Liver (tissue), 9 donors: ENCODE data around the gene MTOR. TPM values are rescaled to one million over a fixed set of nuclear protein-coding genes. Genes with fewer than 3 reads are reported as not detected.

ENCODE experiments used
- DNase-seq: peaks from one replicate; pipeline ENCODE4 v3.0.0-alpha.2; 2017; ENCODE audit warnings: low spot score
- H3K27ac ChIP-seq, 2 donors: one replicate each; pipeline ENCODE4 v1.7.0; 2013; ENCODE audit warnings: inconsistent platforms in 2 of 2, low read length in 2 of 2, control low read depth in 1 of 2, low read depth in 1 of 2, mild to moderate bottlenecking in 1 of 2
- H3K27me3 ChIP-seq, 4 donors: one replicate each; pipeline versions ENCODE4 v1.6.1 to v1.7.0; 2013; ENCODE audit warnings: low read length in 3 of 4, inconsistent platforms in 1 of 4, mild to moderate bottlenecking in 1 of 4, moderate library complexity in 1 of 4; ENCODE audit not compliant: control insufficient read depth in 4 of 4, insufficient read depth in 4 of 4
- H3K36me3 ChIP-seq, 4 donors: one replicate each; pipeline versions ENCODE4 v1.6.1 to v1.7.0; 2013; ENCODE audit warnings: low read length in 3 of 4, mild to moderate bottlenecking in 3 of 4, low read depth in 1 of 4, moderate library complexity in 1 of 4; ENCODE audit not compliant: control insufficient read depth in 4 of 4, insufficient read depth in 3 of 4
- H3K4me1 ChIP-seq, 4 donors: one replicate each; pipeline versions ENCODE4 v1.6.1 to v1.7.0; 2013; ENCODE audit warnings: low read length in 3 of 4, mild to moderate bottlenecking in 3 of 4, moderate library complexity in 1 of 4; ENCODE audit not compliant: control insufficient read depth in 4 of 4, insufficient read depth in 4 of 4
- H3K4me3 ChIP-seq, 3 donors: one replicate each; pipeline versions ENCODE4 v1.6.1 to v1.7.0; 2013; ENCODE audit warnings: low read length in 3 of 3, control low read depth in 1 of 3, low read depth in 1 of 3, mild to moderate bottlenecking in 1 of 3
- H3K9ac ChIP-seq, 2 donors: one replicate each; pipeline ENCODE4 v1.7.0; 2013; ENCODE audit warnings: low read length in 2 of 2, mild to moderate bottlenecking in 2 of 2, moderate library complexity in 2 of 2, control low read depth in 1 of 2, low read depth in 1 of 2
- H3K9me3 ChIP-seq, 4 donors: one replicate each; pipeline versions ENCODE4 v1.6.1 to v1.7.0; 2013; ENCODE audit warnings: low read length in 3 of 4; ENCODE audit not compliant: control insufficient read depth in 4 of 4
- EGR1 ChIP-seq, 2 donors: IDR thresholded peaks; 2 replicates each; pipeline ENCODE4 v1.6.1; 2016 to 2018; ENCODE audit warnings: antibody characterized with exemption in 2 of 2, low read depth in 2 of 2
- FOXA1 ChIP-seq: IDR thresholded peaks from 2 replicates; pipeline ENCODE4 v1.6.1; 2016; ENCODE audit warnings: antibody characterized with exemption
- FOXA2 ChIP-seq: IDR thresholded peaks from 2 replicates; pipeline ENCODE4 v1.6.1; 2016; ENCODE audit warnings: antibody characterized with exemption
- HNF4A ChIP-seq, 2 donors: conservative IDR thresholded peaks; 2 replicates each; pipeline ENCODE4 v1.6.1; 2016; ENCODE audit warnings: antibody characterized with exemption in 2 of 2, mild to moderate bottlenecking in 2 of 2
- JUND ChIP-seq, 2 donors: IDR thresholded peaks; 2 replicates each; pipeline ENCODE4 v1.6.1; 2016; ENCODE audit warnings: antibody characterized with exemption in 2 of 2
- NR2F2 ChIP-seq: IDR thresholded peaks from 2 replicates; pipeline ENCODE4 v1.6.1; 2016; ENCODE audit warnings: antibody characterized with exemption
- RAD21 ChIP-seq, 2 donors: IDR thresholded peaks; 2 replicates each; pipeline ENCODE4 v1.6.1; 2016; ENCODE audit warnings: antibody characterized with exemption in 2 of 2, mild to moderate bottlenecking in 2 of 2
- RXRA ChIP-seq, 2 donors: IDR thresholded peaks; 2 replicates each; pipeline ENCODE4 v1.6.1; 2017 to 2018; ENCODE audit warnings: antibody characterized with exemption in 2 of 2, mild to moderate bottlenecking in 1 of 2
- SP1 ChIP-seq: IDR thresholded peaks from 2 replicates; pipeline ENCODE4 v1.6.1; 2018; ENCODE audit warnings: antibody characterized with exemption, mild to moderate bottlenecking
- TAF1 ChIP-seq: conservative IDR thresholded peaks from 2 replicates; pipeline ENCODE4 v1.6.1; 2016; ENCODE audit warnings: antibody characterized with exemption, mild to moderate bottlenecking
- YY1 ChIP-seq: IDR thresholded peaks from 2 replicates; pipeline ENCODE4 v1.6.1; 2016; ENCODE audit warnings: antibody characterized with exemption, mild to moderate bottlenecking
- WGBS: extraction: QIAGEN DNeasy Blood & Tissue Kit; methylation state at CpG from one replicate; pipeline ENCODE4 v1.1.7; 2013; 5-methylcytosine and 5-hydroxymethylcytosine counted together
- polyA plus RNA-seq, 2 donors: library from polyadenylated mRNA; stranded (reverse) in 1 of 2; unstranded in 1 of 2; fragments of 200-250 nt in 1 of 2; fragments of >200 nt in 1 of 2; fragmentation: Nextera tagmentation in 1 of 2; extraction: Ambion mirVana in 1 of 2; gene quantifications; one replicate each; pipeline versions ENCODE4 v1.2.1 to v1.2.3, GENCODE V29; 2013 to 2015
- total RNA-seq, 2 donors: library from RNA; depleted of rRNA; stranded (reverse); fragments of >200 nt; gene quantifications; one replicate each; pipeline ENCODE4 v1.2.3, GENCODE V29; 2014
- TF ChIP-seq, protein P1 (sequence below): fragments of 150-350 bp; IDR thresholded peaks from 2 replicates; pipeline ENCODE4 v1.5.1; 2017; ENCODE audit warnings: improper control_type of control experiment, low read depth, low read length; ENCODE audit not compliant: missing input control
- TF ChIP-seq, protein P2 (sequence below): IDR thresholded peaks from 2 replicates; pipeline ENCODE4 v1.6.1; 2016; ENCODE audit warnings: antibody characterized with exemption
- TF ChIP-seq, protein P3 (sequence below): IDR thresholded peaks from 2 replicates; pipeline ENCODE4 v1.6.1; 2016; ENCODE audit warnings: antibody characterized with exemption, mild to moderate bottlenecking
- TF ChIP-seq, protein P4 (sequence below): IDR thresholded peaks from 2 replicates; pipeline ENCODE4 v1.6.1; 2016; ENCODE audit warnings: antibody characterized with exemption
- donor health status: healthy.
- donor health status: healthy.
- donor health status: healthy.
- donor health status: healthy.
- donor health status: healthy.

Gene MTOR
- total and polyA plus RNA-seq, 4 donors = 11.6 to 45.0 (median 19.9) TPM

DNA sequence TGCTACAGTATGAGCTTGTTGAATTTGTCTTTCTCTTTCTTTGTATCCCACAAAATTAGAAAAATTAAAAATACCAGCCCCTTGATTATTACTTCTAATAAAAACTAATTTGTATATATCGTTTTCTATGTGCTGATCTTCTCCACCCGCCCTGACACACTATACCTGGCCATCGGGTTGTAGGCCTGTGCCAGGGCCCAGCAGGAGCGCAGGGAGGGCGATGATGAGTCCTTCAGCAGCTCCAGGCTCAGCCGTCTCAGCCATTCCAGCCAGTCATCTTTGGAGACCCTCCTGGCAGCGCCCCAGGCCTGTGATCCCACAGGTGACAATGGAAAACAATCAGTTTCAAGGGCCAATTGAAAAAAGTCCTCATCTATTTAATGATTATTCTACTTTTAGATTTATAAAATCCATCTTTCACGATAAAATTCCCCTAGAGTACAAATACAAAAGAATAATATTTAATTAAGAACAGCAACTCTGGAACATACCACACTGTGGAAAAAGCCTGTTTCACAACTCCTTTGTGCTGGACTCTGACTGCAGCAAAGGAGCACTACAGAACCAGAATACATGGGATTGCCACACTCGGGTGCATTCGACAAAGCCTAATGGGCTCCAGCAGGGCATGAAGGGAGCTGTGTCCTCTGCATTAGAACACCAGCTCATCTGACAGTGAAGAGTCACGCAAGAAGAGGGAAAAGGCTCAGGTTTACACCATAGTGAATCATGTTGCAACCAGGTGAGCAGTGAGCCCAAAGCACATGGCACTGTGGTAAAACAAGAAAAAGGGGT, 57.8 kb downstream of the MTOR start:
- Histone ChIP-seq H3K4me3 (no peak overlapping the region), H3K27ac (no peak overlapping the region), H3K27me3 (no peaks in the 10 kb centered on the region), H3K9ac (no peak overlapping the region), H3K4me1 (no peaks in the 10 kb centered on the region), H3K36me3 (peaks cover 14 to 60% (median 30%) of the 10 kb centered on the region in 4 donors), H3K9me3 (no peaks in the 10 kb centered on the region)
- DNase-seq = no peak
- TF ChIP-seq FOXA1 (no peak), HNF4A (conservative IDR thresholded peaks at IDR 0.05) (peak; percentile 30 to 41)
- TF ChIP-seq, protein P1, sequence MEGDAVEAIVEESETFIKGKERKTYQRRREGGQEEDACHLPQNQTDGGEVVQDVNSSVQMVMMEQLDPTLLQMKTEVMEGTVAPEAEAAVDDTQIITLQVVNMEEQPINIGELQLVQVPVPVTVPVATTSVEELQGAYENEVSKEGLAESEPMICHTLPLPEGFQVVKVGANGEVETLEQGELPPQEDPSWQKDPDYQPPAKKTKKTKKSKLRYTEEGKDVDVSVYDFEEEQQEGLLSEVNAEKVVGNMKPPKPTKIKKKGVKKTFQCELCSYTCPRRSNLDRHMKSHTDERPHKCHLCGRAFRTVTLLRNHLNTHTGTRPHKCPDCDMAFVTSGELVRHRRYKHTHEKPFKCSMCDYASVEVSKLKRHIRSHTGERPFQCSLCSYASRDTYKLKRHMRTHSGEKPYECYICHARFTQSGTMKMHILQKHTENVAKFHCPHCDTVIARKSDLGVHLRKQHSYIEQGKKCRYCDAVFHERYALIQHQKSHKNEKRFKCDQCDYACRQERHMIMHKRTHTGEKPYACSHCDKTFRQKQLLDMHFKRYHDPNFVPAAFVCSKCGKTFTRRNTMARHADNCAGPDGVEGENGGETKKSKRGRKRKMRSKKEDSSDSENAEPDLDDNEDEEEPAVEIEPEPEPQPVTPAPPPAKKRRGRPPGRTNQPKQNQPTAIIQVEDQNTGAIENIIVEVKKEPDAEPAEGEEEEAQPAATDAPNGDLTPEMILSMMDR = no peak
- TF ChIP-seq, protein P2, sequence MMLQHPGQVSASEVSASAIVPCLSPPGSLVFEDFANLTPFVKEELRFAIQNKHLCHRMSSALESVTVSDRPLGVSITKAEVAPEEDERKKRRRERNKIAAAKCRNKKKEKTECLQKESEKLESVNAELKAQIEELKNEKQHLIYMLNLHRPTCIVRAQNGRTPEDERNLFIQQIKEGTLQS = no peak
- 89% methylated on average over 11 of the region's 11 CpGs for WGBS

DNA sequence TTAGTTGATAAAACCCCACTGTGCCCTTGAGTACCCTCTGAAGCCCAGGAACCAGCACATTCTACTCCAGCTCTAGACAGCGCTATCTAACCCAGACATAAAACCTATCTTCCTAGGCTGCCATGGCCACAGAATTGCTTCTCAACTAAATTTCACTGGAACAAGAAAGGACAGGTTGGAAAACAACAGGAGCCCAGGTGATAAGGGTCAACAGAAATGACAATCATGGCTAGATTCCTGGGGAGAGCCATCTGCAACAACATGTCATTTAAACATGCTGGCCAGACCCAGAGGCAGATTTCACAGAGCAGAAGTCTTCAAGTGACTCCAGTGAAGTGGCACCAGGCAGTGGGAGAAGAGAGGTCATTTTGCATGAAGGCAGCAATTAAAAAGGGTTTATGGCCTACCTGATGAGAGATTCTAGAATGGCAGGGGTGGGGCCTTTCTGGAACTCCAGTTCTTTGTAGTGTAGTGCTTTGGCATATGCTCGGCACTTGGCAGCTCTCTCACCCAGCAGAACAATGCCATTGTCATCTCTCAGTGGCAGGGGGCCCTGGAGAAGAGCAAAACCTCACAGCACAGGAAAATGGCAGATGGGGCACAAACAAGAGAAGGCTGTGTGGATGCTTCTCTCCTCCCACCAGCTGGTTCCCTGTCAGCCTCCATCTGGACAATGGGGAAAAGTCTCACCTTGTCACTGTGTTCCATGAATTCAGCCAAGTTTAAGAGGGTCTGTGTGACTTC, 63.3 kb downstream of the MTOR start:
- Histone ChIP-seq H3K4me1 (no peaks in the 10 kb centered on the region), H3K4me3 (no peak overlapping the region), H3K36me3 (peaks cover 15 to 53% (median 42%) of the 10 kb centered on the region in 4 donors), H3K9ac (no peak overlapping the region), H3K27ac (no peak overlapping the region), H3K27me3 (no peaks in the 10 kb centered on the region), H3K9me3 (no peaks in the 10 kb centered on the region)
- TF ChIP-seq, protein P2 = no peak
- TF ChIP-seq HNF4A (conservative IDR thresholded peaks at IDR 0.05) (no peak), TAF1 (no peak), RAD21 (IDR thresholded peaks at IDR 0.05) (no peak), FOXA1 (no peak), JUND (IDR thresholded peaks at IDR 0.05) (no peak), YY1 (no peak), FOXA2 (no peak), RXRA (IDR thresholded peaks at IDR 0.05) (no peak), EGR1 (IDR thresholded peaks at IDR 0.05; ENCODE audit: low read depth in 2 of 2) (no peak), NR2F2 (no peak), SP1 (no peak)
- TF ChIP-seq, protein P3, sequence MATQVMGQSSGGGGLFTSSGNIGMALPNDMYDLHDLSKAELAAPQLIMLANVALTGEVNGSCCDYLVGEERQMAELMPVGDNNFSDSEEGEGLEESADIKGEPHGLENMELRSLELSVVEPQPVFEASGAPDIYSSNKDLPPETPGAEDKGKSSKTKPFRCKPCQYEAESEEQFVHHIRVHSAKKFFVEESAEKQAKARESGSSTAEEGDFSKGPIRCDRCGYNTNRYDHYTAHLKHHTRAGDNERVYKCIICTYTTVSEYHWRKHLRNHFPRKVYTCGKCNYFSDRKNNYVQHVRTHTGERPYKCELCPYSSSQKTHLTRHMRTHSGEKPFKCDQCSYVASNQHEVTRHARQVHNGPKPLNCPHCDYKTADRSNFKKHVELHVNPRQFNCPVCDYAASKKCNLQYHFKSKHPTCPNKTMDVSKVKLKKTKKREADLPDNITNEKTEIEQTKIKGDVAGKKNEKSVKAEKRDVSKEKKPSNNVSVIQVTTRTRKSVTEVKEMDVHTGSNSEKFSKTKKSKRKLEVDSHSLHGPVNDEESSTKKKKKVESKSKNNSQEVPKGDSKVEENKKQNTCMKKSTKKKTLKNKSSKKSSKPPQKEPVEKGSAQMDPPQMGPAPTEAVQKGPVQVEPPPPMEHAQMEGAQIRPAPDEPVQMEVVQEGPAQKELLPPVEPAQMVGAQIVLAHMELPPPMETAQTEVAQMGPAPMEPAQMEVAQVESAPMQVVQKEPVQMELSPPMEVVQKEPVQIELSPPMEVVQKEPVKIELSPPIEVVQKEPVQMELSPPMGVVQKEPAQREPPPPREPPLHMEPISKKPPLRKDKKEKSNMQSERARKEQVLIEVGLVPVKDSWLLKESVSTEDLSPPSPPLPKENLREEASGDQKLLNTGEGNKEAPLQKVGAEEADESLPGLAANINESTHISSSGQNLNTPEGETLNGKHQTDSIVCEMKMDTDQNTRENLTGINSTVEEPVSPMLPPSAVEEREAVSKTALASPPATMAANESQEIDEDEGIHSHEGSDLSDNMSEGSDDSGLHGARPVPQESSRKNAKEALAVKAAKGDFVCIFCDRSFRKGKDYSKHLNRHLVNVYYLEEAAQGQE = no peak
- TF ChIP-seq, protein P4, sequence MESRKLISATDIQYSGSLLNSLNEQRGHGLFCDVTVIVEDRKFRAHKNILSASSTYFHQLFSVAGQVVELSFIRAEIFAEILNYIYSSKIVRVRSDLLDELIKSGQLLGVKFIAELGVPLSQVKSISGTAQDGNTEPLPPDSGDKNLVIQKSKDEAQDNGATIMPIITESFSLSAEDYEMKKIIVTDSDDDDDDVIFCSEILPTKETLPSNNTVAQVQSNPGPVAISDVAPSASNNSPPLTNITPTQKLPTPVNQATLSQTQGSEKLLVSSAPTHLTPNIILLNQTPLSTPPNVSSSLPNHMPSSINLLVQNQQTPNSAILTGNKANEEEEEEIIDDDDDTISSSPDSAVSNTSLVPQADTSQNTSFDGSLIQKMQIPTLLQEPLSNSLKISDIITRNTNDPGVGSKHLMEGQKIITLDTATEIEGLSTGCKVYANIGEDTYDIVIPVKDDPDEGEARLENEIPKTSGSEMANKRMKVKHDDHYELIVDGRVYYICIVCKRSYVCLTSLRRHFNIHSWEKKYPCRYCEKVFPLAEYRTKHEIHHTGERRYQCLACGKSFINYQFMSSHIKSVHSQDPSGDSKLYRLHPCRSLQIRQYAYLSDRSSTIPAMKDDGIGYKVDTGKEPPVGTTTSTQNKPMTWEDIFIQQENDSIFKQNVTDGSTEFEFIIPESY = no peak
- no peak for DNase-seq
- WGBS = 96% methylated on average over 2 of the region's 2 CpGs
